Activated CD8-positive, alpha-beta memory T cell treated with anti-CD3 and anti-CD28 coated beads for 24 hours (primary cell): Measurements from ENCODE around the gene AKT1S1.
A peak's percentile ranks its signal among the peaks of the same experiment; 100 is the strongest.

Experiments
- DNase-seq: peaks from one replicate; pipeline ENCODE4 v3.0.0-alpha.2; 2020

Gene AKT1S1

GRCh38 chr19:49907745-49908446 is 30.7 kb upstream of the AKT1S1 start:
- no peak for DNase-seq

GRCh38 chr19:49906879-49907564 is 29.9 kb upstream of the AKT1S1 start:
- no peak for DNase-seq

- no peak for DNase-seq
These were observed 27.0 kb upstream of the AKT1S1 start for GRCh38 chr19:49904136-49904535.

- peak; percentile 82 for DNase-seq
These were observed 19.9 kb upstream of the AKT1S1 start, which contains the start of gene IL4I1 for GRCh38 chr19:49896863-49897621. IL4I1 (minus strand) TSS chr19:49896887; CDS start chr19:49896160, 727 bp downstream.

- DNase-seq: no peak
These were observed 18.6 kb upstream of the AKT1S1 start for GRCh38 chr19:49895566-49896297.

GRCh38 chr19:49894879-49895565 is 17.9 kb upstream of the AKT1S1 start:
- DNase-seq: no peak

GRCh38 chr19:49894011-49894664 is 17.0 kb upstream of the AKT1S1 start:
- DNase-seq: no peak

- no peak for DNase-seq
These were observed 15.6 kb upstream of the AKT1S1 start for GRCh38 chr19:49892716-49893115.

- no peak for DNase-seq
These were observed 14.2 kb upstream of the AKT1S1 start for GRCh38 chr19:49891393-49891792.

- DNase-seq: peak; percentile 88
These were observed 13.5 kb upstream of the AKT1S1 start for GRCh38 chr19:49890349-49891311.

GRCh38 chr19:49889687-49890348 is 12.7 kb upstream of the AKT1S1 start:
- peak; percentile 88 for DNase-seq

- DNase-seq: no peak
These were observed 12.0 kb upstream of the AKT1S1 start for GRCh38 chr19:49889038-49889686.

- DNase-seq: no peak
These were observed 11.3 kb upstream of the AKT1S1 start for GRCh38 chr19:49888510-49888824.

- no peak for DNase-seq
These were observed 10.7 kb upstream of the AKT1S1 start for GRCh38 chr19:49887665-49888509.

GRCh38 chr19:49887037-49887664 is 10.0 kb upstream of the AKT1S1 start:
- no peak for DNase-seq

GRCh38 chr19:49884760-49885159 is 7.6 kb upstream of the AKT1S1 start:
- DNase-seq: no peak

GRCh38 chr19:49884109-49884508 is 7.0 kb upstream of the AKT1S1 start:
- no peak for DNase-seq

- no peak for DNase-seq
These were observed 5.9 kb upstream of the AKT1S1 start for GRCh38 chr19:49883094-49883493.
